IPS-NIHi11 (cell line): ENCODE measurements around the gene SH3BP4.

ENCODE experiments used
- DNase-seq: peaks from one replicate; pipeline ENCODE4 v3.0.0; 2012; ENCODE audit warnings: mixed read lengths, low spot score

SH3BP4 gene

DNA sequence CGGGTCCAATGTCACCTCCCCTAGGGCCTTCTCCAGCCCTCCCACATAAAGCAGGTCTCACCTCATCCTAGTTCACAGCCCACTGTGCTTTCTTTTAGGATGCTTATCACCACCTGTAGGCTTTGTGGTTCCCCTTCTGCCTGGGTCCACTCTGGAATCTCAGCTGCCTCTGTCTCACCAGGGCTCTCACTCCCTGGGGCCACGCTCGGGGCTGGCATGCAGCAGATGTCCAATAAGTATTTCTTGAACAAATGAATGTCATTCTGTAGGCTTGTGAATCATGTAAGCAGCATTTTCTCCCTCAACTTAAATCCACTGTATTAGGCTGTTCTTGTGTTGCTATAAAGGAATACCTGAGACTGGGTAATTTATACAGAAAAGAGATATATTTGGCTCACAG, 4.3 kb upstream of the SH3BP4 start:
- DNase-seq, result no peak

GRCh38 chr2:234949762-234950434, 1.9 kb upstream of the SH3BP4 start:
- DNase-seq, result no peak

- DNase-seq, result no peak
Measured at GRCh38 chr2:234950435-234950729, 1.4 kb upstream of the SH3BP4 start.

- DNase-seq, result no peak
Measured at GRCh38 chr2:234950730-234951663, 820 bp upstream of the SH3BP4 start.

GRCh38 chr2:234952270-234953115, 676 bp downstream of the SH3BP4 start:
- DNase-seq, result no peak

DNA sequence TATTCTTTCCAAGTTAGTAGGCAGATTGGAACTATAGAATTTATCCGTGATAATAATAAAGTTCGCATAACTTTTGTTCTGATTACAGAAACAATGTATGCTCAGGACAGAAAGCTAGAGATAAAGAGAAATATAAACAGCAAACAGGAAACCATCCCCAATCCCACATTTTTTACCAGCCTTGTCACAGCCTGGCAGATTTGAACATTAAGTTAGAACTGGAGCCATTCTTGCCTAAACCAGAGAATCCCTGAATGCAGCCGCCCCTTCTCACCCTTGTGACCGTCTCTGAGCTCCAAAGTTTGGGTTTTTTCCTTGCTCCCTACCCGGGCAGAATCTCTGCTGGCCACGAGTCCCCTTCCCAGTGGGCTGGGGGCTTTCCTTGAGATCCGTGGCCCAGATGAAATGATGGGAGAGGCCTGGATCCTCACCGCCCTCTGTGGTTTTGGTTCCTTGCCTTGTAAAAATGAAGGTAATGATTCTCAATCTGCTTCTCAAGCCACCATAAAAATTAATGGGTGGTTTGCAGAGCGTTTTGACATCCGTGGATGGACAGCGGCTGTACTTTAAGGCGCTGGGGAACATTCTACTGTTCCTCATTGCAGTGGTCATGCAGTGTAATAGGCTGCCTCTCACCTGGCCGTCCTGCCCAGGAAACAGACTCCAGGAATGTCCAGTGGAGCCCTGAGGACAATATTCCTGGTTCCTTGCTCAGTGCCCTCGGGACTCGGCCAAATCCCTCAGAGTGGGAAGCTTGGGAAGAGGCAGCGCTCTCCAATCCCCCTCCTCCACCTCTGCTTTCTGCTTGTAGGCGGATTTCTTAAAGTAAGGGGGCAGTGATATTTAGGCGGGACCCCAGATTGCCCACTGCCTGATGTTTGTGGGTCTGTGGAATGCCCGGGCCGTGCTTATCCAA, 1.6 kb downstream of the SH3BP4 start:
- DNase-seq, result no peak

GRCh38 chr2:234954551-234954992, 2.8 kb downstream of the SH3BP4 start:
- no peak for DNase-seq

DNA sequence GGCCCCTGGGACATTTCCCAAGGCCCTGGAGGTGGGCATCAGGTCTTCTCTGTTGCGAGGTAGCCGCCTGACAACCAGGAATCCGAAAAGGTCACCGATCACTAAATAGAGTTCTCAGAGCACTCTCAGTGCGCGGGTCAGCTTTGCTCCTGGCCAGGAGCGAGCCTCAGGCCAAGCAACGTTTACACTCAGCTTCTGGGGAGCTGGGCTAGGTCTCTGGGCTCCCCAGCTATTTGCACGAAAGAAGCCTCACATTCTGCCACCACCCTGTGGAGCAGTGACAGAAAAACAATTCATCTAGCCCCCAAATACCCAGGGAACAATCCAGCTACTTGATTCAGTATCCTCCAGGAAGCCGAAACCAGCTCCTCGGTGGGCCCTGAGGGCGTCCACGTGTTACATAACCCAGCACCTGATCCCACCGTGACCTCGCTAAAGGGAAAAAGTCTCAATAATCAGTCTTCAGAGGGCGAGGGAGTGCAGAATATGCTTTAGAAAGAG, 3.3 kb downstream of the SH3BP4 start:
- no peak for DNase-seq

DNA sequence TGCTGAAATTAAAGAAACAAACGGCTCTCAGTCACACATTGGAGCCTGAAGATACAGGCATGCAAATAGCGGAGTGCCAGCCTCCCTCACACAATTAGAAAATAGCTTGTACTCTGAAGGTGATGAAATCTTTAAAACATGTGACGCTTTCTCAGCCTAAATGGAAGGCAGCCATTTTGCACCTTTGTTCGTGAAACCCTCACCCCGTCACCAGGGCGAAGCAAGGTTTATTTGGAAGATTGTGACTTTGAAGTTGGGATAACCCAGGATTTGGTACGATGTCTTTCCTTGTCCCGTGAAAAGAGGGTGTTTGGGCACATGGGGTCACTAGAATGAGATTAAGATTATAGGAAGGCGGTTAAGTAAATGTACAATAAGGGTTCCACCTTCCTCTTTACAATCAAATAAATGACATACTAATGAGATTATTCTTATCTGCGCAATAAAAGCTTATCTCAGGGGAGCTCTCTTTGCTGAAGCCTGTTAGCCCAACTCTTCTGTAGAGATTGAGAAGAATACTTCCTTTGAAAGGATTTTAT, 4.2 kb downstream of the SH3BP4 start:
- no peak for DNase-seq

DNA sequence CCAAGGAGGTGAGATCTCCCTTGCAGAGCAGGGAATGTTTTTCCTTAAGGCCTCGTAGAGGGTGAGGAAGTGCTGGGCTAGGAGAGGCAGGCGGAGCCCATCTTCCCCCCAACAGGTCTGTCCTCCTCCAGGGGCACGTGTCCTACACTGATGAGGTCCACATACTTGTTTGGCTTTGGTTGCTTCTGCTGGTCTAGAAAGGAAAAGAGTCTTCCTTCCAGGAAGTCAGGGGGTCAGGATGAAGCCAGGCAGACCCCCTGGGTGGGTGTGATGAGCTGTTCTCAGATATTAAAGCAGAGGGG, 6.0 kb downstream of the SH3BP4 start:
- no peak for DNase-seq

DNA sequence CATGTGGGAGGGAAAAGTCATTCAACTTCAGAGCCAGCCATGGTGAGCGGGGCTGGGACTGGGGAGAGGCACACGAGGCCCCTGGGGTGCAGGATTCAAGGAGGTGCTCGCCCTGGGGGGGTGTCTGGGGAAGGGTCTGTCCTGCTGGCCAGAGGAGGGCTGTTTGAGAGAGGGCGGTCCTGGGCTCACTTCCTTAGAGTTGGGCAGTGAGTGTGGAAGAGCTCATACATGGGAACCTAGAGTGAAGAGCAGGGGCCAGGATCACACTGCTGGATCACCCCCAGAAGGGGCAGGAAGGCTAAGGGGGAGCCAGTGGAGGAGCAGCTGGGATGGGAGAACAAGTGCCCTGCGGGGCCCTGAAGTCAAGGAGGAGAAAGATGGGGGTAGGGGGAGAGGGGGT, 6.5 kb downstream of the SH3BP4 start:
- no peak for DNase-seq

DNA sequence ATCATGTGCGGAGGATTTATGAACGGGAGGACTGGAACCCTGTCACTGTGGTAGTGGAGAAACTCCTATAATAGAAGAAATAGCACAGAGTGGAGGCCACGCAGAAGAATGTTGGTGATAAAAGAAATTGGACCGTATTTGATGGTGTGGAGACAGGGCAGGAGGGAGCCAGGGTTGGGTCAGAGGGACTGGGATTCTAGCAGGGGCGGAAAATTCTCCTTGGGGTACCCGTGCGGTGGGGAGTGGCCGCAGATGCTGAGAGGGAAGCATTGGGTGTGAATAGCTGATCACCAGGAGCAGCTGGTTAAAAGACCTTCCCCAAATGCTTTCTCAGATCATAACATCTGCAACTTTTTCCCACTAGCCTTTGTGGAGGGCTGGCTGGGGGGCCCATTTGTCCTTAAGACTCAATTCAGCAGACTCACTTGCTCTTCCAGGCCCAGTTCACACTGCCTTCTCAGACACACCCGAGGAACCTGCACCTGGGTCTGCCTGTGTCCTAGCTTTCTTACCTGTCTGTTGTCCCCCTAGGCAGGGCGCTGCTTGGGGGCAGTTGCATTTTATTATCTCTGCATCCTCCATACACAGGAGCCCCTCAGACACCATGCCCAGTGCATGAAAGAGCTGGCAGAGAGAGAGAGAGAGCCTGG, 7.1 kb downstream of the SH3BP4 start:
- DNase-seq, result no peak

GRCh38 chr2:234960175-234961088, 8.6 kb downstream of the SH3BP4 start:
- no peak for DNase-seq

DNA sequence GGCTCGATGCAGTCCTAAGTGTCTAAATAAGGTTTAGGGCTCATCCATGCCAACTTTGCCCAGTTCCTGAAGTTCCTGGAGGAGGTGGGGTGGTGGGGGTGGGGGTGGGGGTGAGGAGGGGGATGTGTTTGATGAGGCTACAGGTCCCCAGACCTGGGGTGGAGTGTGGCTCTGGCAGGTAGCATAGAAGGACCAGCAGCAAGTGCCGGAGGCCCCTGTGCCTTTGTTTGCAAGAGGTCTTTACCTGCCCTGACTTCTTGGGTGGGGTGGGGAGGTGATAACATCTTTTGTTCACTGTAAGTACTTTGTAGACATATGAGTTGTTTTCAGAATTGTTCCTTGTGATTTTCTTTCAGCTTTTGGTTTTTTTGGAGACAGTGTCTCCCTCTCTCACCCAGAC, 10.0 kb downstream of the SH3BP4 start:
- no peak for DNase-seq

DNA sequence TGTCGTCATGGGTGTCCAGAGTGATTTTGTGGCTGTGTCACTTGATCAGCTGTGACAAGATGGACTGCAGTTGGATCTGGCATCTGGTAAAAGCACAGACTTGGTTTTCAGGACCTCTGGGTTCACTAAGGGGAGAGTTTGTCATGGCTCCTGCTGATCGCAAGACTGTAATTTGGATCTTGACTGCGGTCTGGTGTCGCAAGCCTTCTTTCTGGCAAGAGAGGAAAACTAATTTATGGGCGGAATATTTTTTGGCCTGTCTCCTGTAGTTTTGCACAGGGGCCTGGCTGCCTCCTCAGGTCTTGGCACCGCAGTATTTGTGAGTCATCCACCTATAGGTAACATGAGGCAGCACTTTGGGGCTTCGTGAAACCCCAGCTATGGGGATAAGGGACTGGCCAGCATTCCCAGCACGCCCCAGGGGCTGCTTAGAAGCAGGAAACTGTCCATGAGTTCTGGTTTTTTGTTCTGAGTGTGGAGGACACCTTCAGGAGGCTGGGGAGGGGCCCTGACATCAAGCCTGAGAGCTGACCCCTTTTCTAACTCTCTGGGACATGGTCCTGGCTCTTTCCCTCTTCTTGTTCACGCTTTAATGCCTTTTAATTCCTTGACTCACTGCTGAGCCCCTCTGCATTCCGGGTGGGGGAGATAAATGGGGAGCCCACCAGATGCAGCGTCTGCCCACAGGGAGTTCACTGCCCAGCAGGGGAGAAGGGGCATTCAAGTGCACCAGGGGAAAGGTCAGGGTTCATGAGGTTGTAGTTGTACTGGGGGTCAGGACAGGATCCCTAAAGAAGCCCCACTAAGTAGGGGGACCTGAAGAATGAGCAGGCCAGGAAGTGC, 12.2 kb downstream of the SH3BP4 start:
- DNase-seq, result no peak

- no peak for DNase-seq
Measured at GRCh38 chr2:234964631-234965461, 13.0 kb downstream of the SH3BP4 start.

- DNase-seq, result no peak
Measured at GRCh38 chr2:234966340-234966739, 14.5 kb downstream of the SH3BP4 start.
